Glomerular visceral epithelial cell (primary cell): ENCODE data around the gene MTHFS.
"Not testable (repeated sequence)": the region's sequence is repeated elsewhere in the genome, so short reads cannot be mapped to it uniquely, and the experiment has no call there.

Experiments
- DNase-seq: peaks from one replicate; pipeline ENCODE4 v3.0.0-alpha.2; 2016; ENCODE audit errors: extremely low spot score

Gene MTHFS

GRCh38 chr15:79915776-79916501 is 19.1 kb upstream of the MTHFS start:
- not testable (repeated sequence) for DNase-seq

GRCh38 chr15:79914728-79915127 is 17.9 kb upstream of the MTHFS start:
- DNase-seq = no peak

- DNase-seq = not testable (repeated sequence)
These were observed 12.9 kb upstream of the MTHFS start for GRCh38 chr15:79909556-79910335.

- no peak for DNase-seq
These were observed 7.5 kb upstream of the MTHFS start for GRCh38 chr15:79904271-79904670.

GRCh38 chr15:79903626-79904025 is 6.8 kb upstream of the MTHFS start:
- DNase-seq = no peak

GRCh38 chr15:79903144-79903543 is 6.3 kb upstream of the MTHFS start:
- DNase-seq = no peak

- no peak for DNase-seq
These were observed 5.1 kb upstream of the MTHFS start for GRCh38 chr15:79901958-79902357.

- DNase-seq = not testable (repeated sequence)
These were observed 4.1 kb upstream of the MTHFS start for GRCh38 chr15:79900818-79901378.

GRCh38 chr15:79900087-79900486 is 3.3 kb upstream of the MTHFS start:
- DNase-seq = no peak

GRCh38 chr15:79898786-79899185 is 2.0 kb upstream of the MTHFS start:
- DNase-seq = not testable (repeated sequence)

- no peak for DNase-seq
These were observed 1.6 kb upstream of the MTHFS start for GRCh38 chr15:79898369-79898768.

- DNase-seq = no peak
These were observed 893 bp upstream of the MTHFS start for GRCh38 chr15:79897701-79898113.

GRCh38 chr15:79897380-79897678 is 515 bp upstream of the MTHFS start:
- DNase-seq = no peak

- DNase-seq = no peak
These were observed 632 bp downstream of the MTHFS start for GRCh38 chr15:79896131-79896633.

GRCh38 chr15:79887054-79887930 is 9.5 kb downstream of the MTHFS start:
- DNase-seq = no peak

GRCh38 chr15:79886124-79886523 is 10.7 kb downstream of the MTHFS start:
- no peak for DNase-seq

- no peak for DNase-seq
These were observed 12.6 kb downstream of the MTHFS start for GRCh38 chr15:79884204-79884596.

- no peak for DNase-seq
These were observed 13.1 kb downstream of the MTHFS start for GRCh38 chr15:79883579-79884203.

GRCh38 chr15:79881668-79882067 is 15.1 kb downstream of the MTHFS start:
- no peak for DNase-seq

GRCh38 chr15:79881254-79881653 is 15.6 kb downstream of the MTHFS start:
- DNase-seq = no peak

- no peak for DNase-seq
These were observed 18.6 kb downstream of the MTHFS start for GRCh38 chr15:79878078-79878705.
